Liver (tissue), 9 donors: Measurements from ENCODE around the gene CYFIP2. TPM values are rescaled to one million over a fixed set of nuclear protein-coding genes. Genes with fewer than 3 reads are reported as not detected.

Experiments used
- DNase-seq: peaks from one replicate; pipeline ENCODE4 v3.0.0-alpha.2; 2017; ENCODE audit warnings: low spot score
- H3K27ac ChIP-seq, 2 donors: one replicate each; pipeline ENCODE4 v1.7.0; 2013; ENCODE audit warnings: inconsistent platforms in 2 of 2, low read length in 2 of 2, control low read depth in 1 of 2, low read depth in 1 of 2, mild to moderate bottlenecking in 1 of 2
- H3K27me3 ChIP-seq, 4 donors: one replicate each; pipeline versions ENCODE4 v1.6.1 to v1.7.0; 2013; ENCODE audit warnings: low read length in 3 of 4, inconsistent platforms in 1 of 4, mild to moderate bottlenecking in 1 of 4, moderate library complexity in 1 of 4; ENCODE audit not compliant: control insufficient read depth in 4 of 4, insufficient read depth in 4 of 4
- H3K36me3 ChIP-seq, 4 donors: one replicate each; pipeline versions ENCODE4 v1.6.1 to v1.7.0; 2013; ENCODE audit warnings: low read length in 3 of 4, mild to moderate bottlenecking in 3 of 4, low read depth in 1 of 4, moderate library complexity in 1 of 4; ENCODE audit not compliant: control insufficient read depth in 4 of 4, insufficient read depth in 3 of 4
- H3K4me1 ChIP-seq, 4 donors: one replicate each; pipeline versions ENCODE4 v1.6.1 to v1.7.0; 2013; ENCODE audit warnings: low read length in 3 of 4, mild to moderate bottlenecking in 3 of 4, moderate library complexity in 1 of 4; ENCODE audit not compliant: control insufficient read depth in 4 of 4, insufficient read depth in 4 of 4
- H3K4me3 ChIP-seq, 3 donors: one replicate each; pipeline versions ENCODE4 v1.6.1 to v1.7.0; 2013; ENCODE audit warnings: low read length in 3 of 3, control low read depth in 1 of 3, low read depth in 1 of 3, mild to moderate bottlenecking in 1 of 3
- H3K9ac ChIP-seq, 2 donors: one replicate each; pipeline ENCODE4 v1.7.0; 2013; ENCODE audit warnings: low read length in 2 of 2, mild to moderate bottlenecking in 2 of 2, moderate library complexity in 2 of 2, control low read depth in 1 of 2, low read depth in 1 of 2
- H3K9me3 ChIP-seq, 4 donors: one replicate each; pipeline versions ENCODE4 v1.6.1 to v1.7.0; 2013; ENCODE audit warnings: low read length in 3 of 4; ENCODE audit not compliant: control insufficient read depth in 4 of 4
- FOXA2 ChIP-seq: IDR thresholded peaks from 2 replicates; pipeline ENCODE4 v1.6.1; 2016; ENCODE audit warnings: antibody characterized with exemption
- HNF4A ChIP-seq, 2 donors: conservative IDR thresholded peaks; 2 replicates each; pipeline ENCODE4 v1.6.1; 2016; ENCODE audit warnings: antibody characterized with exemption in 2 of 2, mild to moderate bottlenecking in 2 of 2
- JUND ChIP-seq, 2 donors: IDR thresholded peaks; 2 replicates each; pipeline ENCODE4 v1.6.1; 2016; ENCODE audit warnings: antibody characterized with exemption in 2 of 2
- NR2F2 ChIP-seq: IDR thresholded peaks from 2 replicates; pipeline ENCODE4 v1.6.1; 2016; ENCODE audit warnings: antibody characterized with exemption
- RAD21 ChIP-seq, 2 donors: IDR thresholded peaks; 2 replicates each; pipeline ENCODE4 v1.6.1; 2016; ENCODE audit warnings: antibody characterized with exemption in 2 of 2, mild to moderate bottlenecking in 2 of 2
- RXRA ChIP-seq, 2 donors: IDR thresholded peaks; 2 replicates each; pipeline ENCODE4 v1.6.1; 2017 to 2018; ENCODE audit warnings: antibody characterized with exemption in 2 of 2, mild to moderate bottlenecking in 1 of 2
- SP1 ChIP-seq: IDR thresholded peaks from 2 replicates; pipeline ENCODE4 v1.6.1; 2018; ENCODE audit warnings: antibody characterized with exemption, mild to moderate bottlenecking
- WGBS: extraction: QIAGEN DNeasy Blood & Tissue Kit; methylation state at CpG from one replicate; pipeline ENCODE4 v1.1.7; 2013; 5-methylcytosine and 5-hydroxymethylcytosine counted together
- polyA plus RNA-seq, 2 donors: library from polyadenylated mRNA; stranded (reverse) in 1 of 2; unstranded in 1 of 2; fragments of 200-250 nt in 1 of 2; fragments of >200 nt in 1 of 2; fragmentation: Nextera tagmentation in 1 of 2; extraction: Ambion mirVana in 1 of 2; gene quantifications; one replicate each; pipeline versions ENCODE4 v1.2.1 to v1.2.3, GENCODE V29; 2013 to 2015
- total RNA-seq, 2 donors: library from RNA; depleted of rRNA; stranded (reverse); fragments of >200 nt; gene quantifications; one replicate each; pipeline ENCODE4 v1.2.3, GENCODE V29; 2014
- TF ChIP-seq, protein P1 (sequence below): fragments of 150-350 bp; IDR thresholded peaks from 2 replicates; pipeline ENCODE4 v1.5.1; 2017; ENCODE audit warnings: improper control_type of control experiment, low read depth, low read length; ENCODE audit not compliant: missing input control
- TF ChIP-seq, protein P2 (sequence below): IDR thresholded peaks from 2 replicates; pipeline ENCODE4 v1.6.1; 2016; ENCODE audit warnings: antibody characterized with exemption
- TF ChIP-seq, protein P3 (sequence below): IDR thresholded peaks from 2 replicates; pipeline ENCODE4 v1.6.1; 2016; ENCODE audit warnings: antibody characterized with exemption
- TF ChIP-seq, protein P4 (sequence below): IDR thresholded peaks from 2 replicates; pipeline ENCODE4 v1.6.1; 2016; ENCODE audit warnings: antibody characterized with exemption, mild to moderate bottlenecking
- donor health status: healthy.
- donor health status: healthy.
- donor health status: healthy.
- donor health status: healthy.
- donor health status: healthy.

CYFIP2 gene
- total and polyA plus RNA-seq, 4 donors = 12.6 to 38.9 (median 28.2) TPM

DNA sequence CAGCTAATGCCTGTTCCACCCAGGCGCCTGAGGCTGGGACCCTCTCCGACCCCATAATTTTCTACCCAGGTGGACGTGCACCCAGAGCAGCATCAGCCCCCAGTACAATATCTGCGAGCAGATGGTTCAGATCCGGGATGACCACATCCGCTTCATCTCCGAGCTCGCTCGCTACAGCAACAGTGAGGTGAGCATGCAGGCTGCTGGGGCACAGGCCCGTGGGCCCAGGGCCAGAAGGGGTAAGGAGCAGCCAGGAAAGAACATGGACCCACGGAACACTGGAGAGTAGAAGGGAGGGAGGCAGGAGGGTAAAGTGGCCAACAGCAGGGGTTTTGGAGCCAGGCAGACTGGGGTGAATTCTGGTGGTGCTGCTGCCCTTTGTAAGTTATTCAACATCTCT lies 45.7 kb downstream of the CYFIP2 start:
- no peak for DNase-seq
- TF ChIP-seq NR2F2 = no peak
- TF ChIP-seq, protein P1, sequence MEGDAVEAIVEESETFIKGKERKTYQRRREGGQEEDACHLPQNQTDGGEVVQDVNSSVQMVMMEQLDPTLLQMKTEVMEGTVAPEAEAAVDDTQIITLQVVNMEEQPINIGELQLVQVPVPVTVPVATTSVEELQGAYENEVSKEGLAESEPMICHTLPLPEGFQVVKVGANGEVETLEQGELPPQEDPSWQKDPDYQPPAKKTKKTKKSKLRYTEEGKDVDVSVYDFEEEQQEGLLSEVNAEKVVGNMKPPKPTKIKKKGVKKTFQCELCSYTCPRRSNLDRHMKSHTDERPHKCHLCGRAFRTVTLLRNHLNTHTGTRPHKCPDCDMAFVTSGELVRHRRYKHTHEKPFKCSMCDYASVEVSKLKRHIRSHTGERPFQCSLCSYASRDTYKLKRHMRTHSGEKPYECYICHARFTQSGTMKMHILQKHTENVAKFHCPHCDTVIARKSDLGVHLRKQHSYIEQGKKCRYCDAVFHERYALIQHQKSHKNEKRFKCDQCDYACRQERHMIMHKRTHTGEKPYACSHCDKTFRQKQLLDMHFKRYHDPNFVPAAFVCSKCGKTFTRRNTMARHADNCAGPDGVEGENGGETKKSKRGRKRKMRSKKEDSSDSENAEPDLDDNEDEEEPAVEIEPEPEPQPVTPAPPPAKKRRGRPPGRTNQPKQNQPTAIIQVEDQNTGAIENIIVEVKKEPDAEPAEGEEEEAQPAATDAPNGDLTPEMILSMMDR = no peak
- TF ChIP-seq, protein P2, sequence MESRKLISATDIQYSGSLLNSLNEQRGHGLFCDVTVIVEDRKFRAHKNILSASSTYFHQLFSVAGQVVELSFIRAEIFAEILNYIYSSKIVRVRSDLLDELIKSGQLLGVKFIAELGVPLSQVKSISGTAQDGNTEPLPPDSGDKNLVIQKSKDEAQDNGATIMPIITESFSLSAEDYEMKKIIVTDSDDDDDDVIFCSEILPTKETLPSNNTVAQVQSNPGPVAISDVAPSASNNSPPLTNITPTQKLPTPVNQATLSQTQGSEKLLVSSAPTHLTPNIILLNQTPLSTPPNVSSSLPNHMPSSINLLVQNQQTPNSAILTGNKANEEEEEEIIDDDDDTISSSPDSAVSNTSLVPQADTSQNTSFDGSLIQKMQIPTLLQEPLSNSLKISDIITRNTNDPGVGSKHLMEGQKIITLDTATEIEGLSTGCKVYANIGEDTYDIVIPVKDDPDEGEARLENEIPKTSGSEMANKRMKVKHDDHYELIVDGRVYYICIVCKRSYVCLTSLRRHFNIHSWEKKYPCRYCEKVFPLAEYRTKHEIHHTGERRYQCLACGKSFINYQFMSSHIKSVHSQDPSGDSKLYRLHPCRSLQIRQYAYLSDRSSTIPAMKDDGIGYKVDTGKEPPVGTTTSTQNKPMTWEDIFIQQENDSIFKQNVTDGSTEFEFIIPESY = no peak
- TF ChIP-seq, protein P3, sequence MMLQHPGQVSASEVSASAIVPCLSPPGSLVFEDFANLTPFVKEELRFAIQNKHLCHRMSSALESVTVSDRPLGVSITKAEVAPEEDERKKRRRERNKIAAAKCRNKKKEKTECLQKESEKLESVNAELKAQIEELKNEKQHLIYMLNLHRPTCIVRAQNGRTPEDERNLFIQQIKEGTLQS = no peak
- TF ChIP-seq, protein P4, sequence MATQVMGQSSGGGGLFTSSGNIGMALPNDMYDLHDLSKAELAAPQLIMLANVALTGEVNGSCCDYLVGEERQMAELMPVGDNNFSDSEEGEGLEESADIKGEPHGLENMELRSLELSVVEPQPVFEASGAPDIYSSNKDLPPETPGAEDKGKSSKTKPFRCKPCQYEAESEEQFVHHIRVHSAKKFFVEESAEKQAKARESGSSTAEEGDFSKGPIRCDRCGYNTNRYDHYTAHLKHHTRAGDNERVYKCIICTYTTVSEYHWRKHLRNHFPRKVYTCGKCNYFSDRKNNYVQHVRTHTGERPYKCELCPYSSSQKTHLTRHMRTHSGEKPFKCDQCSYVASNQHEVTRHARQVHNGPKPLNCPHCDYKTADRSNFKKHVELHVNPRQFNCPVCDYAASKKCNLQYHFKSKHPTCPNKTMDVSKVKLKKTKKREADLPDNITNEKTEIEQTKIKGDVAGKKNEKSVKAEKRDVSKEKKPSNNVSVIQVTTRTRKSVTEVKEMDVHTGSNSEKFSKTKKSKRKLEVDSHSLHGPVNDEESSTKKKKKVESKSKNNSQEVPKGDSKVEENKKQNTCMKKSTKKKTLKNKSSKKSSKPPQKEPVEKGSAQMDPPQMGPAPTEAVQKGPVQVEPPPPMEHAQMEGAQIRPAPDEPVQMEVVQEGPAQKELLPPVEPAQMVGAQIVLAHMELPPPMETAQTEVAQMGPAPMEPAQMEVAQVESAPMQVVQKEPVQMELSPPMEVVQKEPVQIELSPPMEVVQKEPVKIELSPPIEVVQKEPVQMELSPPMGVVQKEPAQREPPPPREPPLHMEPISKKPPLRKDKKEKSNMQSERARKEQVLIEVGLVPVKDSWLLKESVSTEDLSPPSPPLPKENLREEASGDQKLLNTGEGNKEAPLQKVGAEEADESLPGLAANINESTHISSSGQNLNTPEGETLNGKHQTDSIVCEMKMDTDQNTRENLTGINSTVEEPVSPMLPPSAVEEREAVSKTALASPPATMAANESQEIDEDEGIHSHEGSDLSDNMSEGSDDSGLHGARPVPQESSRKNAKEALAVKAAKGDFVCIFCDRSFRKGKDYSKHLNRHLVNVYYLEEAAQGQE = no peak
- TF ChIP-seq RXRA (IDR thresholded peaks at IDR 0.05) = no peak
- TF ChIP-seq FOXA2 = no peak
- no peak for TF ChIP-seq SP1
- Histone ChIP-seq H3K36me3 (peaks cover 0 to 5% (median 1%) of the 10 kb centered on the region in 4 donors), H3K4me3 (no peak overlapping the region), H3K27ac (no peak overlapping the region), H3K9me3 (no peaks in the 10 kb centered on the region), H3K9ac (no peak overlapping the region), H3K27me3 (no peaks in the 10 kb centered on the region), H3K4me1 (no peaks in the 10 kb centered on the region)
- WGBS = 96% methylated on average over 11 of the region's 11 CpGs

DNA sequence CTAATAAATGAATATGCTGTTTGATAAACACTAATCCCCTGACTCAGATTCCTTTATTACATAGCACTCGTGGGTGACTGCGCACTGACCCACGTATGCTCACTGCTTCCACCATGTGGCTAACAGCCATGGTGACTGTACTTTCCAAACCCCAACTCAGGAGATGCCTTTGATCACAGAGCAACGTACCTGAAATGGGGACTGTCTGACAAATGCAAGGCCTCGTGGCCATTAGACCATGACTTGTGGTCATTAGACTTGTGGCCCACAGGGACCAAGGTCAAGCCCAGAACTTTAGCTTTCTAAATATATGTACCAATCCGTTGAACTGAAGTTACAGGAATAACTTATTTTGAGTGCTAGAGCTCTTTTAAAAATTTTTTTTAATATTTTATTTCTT lies 46.6 kb downstream of the CYFIP2 start:
- no peak for DNase-seq
- whole genome bisulfite sequencing = 17% methylated on average over 6 of the region's 6 CpGs
- Histone ChIP-seq H3K9me3 (no peaks in the 10 kb centered on the region), H3K36me3 (peaks cover 0 to 5% (median 3%) of the 10 kb centered on the region in 4 donors), H3K4me3 (no peak overlapping the region), H3K9ac (peak overlapping the region in 1 of 2 donors; percentile 18), H3K27me3 (no peaks in the 10 kb centered on the region), H3K4me1 (no peaks in the 10 kb centered on the region), H3K27ac (no peak overlapping the region)
- TF ChIP-seq, protein P3 = no peak
- no peak for TF ChIP-seq NR2F2
- TF ChIP-seq RAD21 (IDR thresholded peaks at IDR 0.05) = peak; percentile 83 to 95
- TF ChIP-seq HNF4A (conservative IDR thresholded peaks at IDR 0.05) = peak; percentile 36 to 72
- TF ChIP-seq, protein P4 = no peak
- TF ChIP-seq SP1 = no peak
- TF ChIP-seq RXRA (IDR thresholded peaks at IDR 0.05) = peak in 1 of 2 donors; percentile 26
- TF ChIP-seq JUND (IDR thresholded peaks at IDR 0.05) = no peak
- TF ChIP-seq, protein P1 = peak; percentile 72
